Tibial artery (tissue), 4 donors: Measurements from ENCODE around the gene MAD1L1.
A peak's percentile ranks its signal among the peaks of the same experiment; 100 is the strongest.

Source experiments
- DNase-seq, 2 donors: peaks; one replicate each; pipeline ENCODE4 v3.0.0-alpha.2; 2019
- H3K27ac ChIP-seq, 2 donors: fragments of 200-600 bp; sonication (generic) in 1 of 2; 1 replicate in 1 of 2; 2 replicates in 1 of 2; pipeline ENCODE4 v1.5.1; 2018 to 2019; ENCODE audit warnings: mild to moderate bottlenecking in 1 of 2
- H3K27me3 ChIP-seq, 2 donors: fragments of 200-600 bp; sonication (generic) in 1 of 2; one replicate each; pipeline versions ENCODE4 v1.5.1 to v1.6.0; 2016 to 2019
- H3K36me3 ChIP-seq, 3 donors: fragments of 200-600 bp; sonication (generic) in 2 of 3; one replicate each; pipeline ENCODE4 v1.5.1; 2016 to 2019; ENCODE audit warnings: mild to moderate bottlenecking in 2 of 3
- H3K4me1 ChIP-seq, 4 donors: fragments of 200-600 bp; sonication (generic) in 2 of 4; 1 replicate in 3 of 4; 2 replicates in 1 of 4; pipeline ENCODE4 v1.5.1; 2016 to 2019
- H3K4me3 ChIP-seq, 2 donors: fragments of 200-600 bp; sonication (generic) in 1 of 2; 1 replicate in 1 of 2; 2 replicates in 1 of 2; pipeline ENCODE4 v1.5.1; 2018 to 2019; ENCODE audit warnings: mild to moderate bottlenecking in 2 of 2
- H3K9me3 ChIP-seq, 3 donors: fragments of 200-600 bp; sonication (generic) in 1 of 3; one replicate each; pipeline ENCODE4 v1.5.1; 2016 to 2019
- CTCF ChIP-seq, 2 experiments: fragments of 200-600 bp in 1 of 2; fragments of 450-650 bp in 1 of 2; IDR thresholded peaks; one replicate each; pipeline ENCODE4 v1.5.1; 2017 to 2019; ENCODE audit warnings: antibody characterized with exemption in 2 of 2, mild to moderate bottlenecking in 1 of 2, moderate library complexity in 1 of 2
- intact Hi-C: fragments of 100-400 bp; cut with DNase I; formaldehyde crosslinking; loops from one replicate; pipeline ENCODE4 v1.15.0; 2023; ENCODE audit warnings: low total_unique reads

Gene MAD1L1

GRCh38 chr7:2158331-2159175 is 74.2 kb downstream of the MAD1L1 start:
- DNase-seq, result peak in 1 of 2 donors; percentile 53
- Histone ChIP-seq H3K4me1 (peaks cover 0 to 28% (median 18%) of the 10 kb centered on the region in 4 donors), H3K4me3 (no peak overlapping the region), H3K27me3 (no peaks in the 10 kb centered on the region), H3K9me3 (no peaks in the 10 kb centered on the region), H3K36me3 (no peaks in the 10 kb centered on the region), H3K27ac (peak overlapping the region; percentile 62 to 77)
- no peak for TF ChIP-seq CTCF (IDR thresholded peaks at IDR 0.05)
- intact Hi-C loops, result no loop called here

- intact Hi-C loops, result no loop called here
- H3K4me3 ChIP-seq, result no peak overlapping the region
- TF ChIP-seq CTCF (IDR thresholded peaks at IDR 0.05), result no peak
- peak overlapping the region; percentile 62 to 77 for H3K27ac ChIP-seq
- H3K36me3 ChIP-seq, result no peaks in the 10 kb centered on the region
- H3K27me3 ChIP-seq, result no peaks in the 10 kb centered on the region
- DNase-seq, result peak; percentile 65 to 81
- peaks cover 0 to 28% (median 18%) of the 10 kb centered on the region in 4 donors for H3K4me1 ChIP-seq
- H3K9me3 ChIP-seq, result no peaks in the 10 kb centered on the region
Observed at GRCh38 chr7:2157473-2158279, 75.1 kb downstream of the MAD1L1 start.

- H3K27ac ChIP-seq, result peak overlapping the region; percentile 62 to 77
- DNase-seq, result peak in 1 of 2 donors; percentile 32
- no peaks in the 10 kb centered on the region for H3K27me3 ChIP-seq
- no peaks in the 10 kb centered on the region for H3K9me3 ChIP-seq
- H3K36me3 ChIP-seq, result no peaks in the 10 kb centered on the region
- TF ChIP-seq CTCF (IDR thresholded peaks at IDR 0.05), result no peak
- intact Hi-C loops, result no loop called here
- no peak overlapping the region for H3K4me3 ChIP-seq
- H3K4me1 ChIP-seq, result peaks cover 0 to 28% (median 18%) of the 10 kb centered on the region in 4 donors
Observed at GRCh38 chr7:2156756-2157472, 75.8 kb downstream of the MAD1L1 start.

- Histone ChIP-seq H3K4me1 (peaks cover 0 to 28% (median 18%) of the 10 kb centered on the region in 4 donors), H3K4me3 (no peak overlapping the region), H3K36me3 (no peaks in the 10 kb centered on the region), H3K9me3 (no peaks in the 10 kb centered on the region), H3K27ac (no peak overlapping the region), H3K27me3 (no peaks in the 10 kb centered on the region)
- TF ChIP-seq CTCF (IDR thresholded peaks at IDR 0.05), result no peak
- DNase-seq, result no peak
- intact Hi-C loops, result no loop called here
Observed at GRCh38 chr7:2154831-2155230, 77.9 kb downstream of the MAD1L1 start.

- H3K4me3 ChIP-seq, result no peak overlapping the region
- no peak for DNase-seq
- H3K27me3 ChIP-seq, result no peaks in the 10 kb centered on the region
- intact Hi-C loops, result no loop called here
- peaks cover 0 to 28% (median 18%) of the 10 kb centered on the region in 4 donors for H3K4me1 ChIP-seq
- H3K27ac ChIP-seq, result no peak overlapping the region
- H3K9me3 ChIP-seq, result no peaks in the 10 kb centered on the region
- H3K36me3 ChIP-seq, result peaks cover 0 to under 1% (median 0%) of the 10 kb centered on the region in 3 donors
- TF ChIP-seq CTCF (IDR thresholded peaks at IDR 0.05), result no peak
Observed at GRCh38 chr7:2154121-2154520, 78.6 kb downstream of the MAD1L1 start.
